ENCODE data around the gene LRG1. TPM values are rescaled to one million over a fixed set of nuclear protein-coding genes. Genes with fewer than 3 reads are reported as not detected.

The LRG1 gene
- total RNA-seq = not detected in 2 replicates

GRCh38 chr19:4539693-4540581 is at the start of gene LRG1:
TSS of gene LRG1 (minus strand) at chr19:4540036. CDS start at chr19:4540013, 23 bp downstream.

GRCh38 chr19:4559569-4559968 is 19.7 kb upstream of the LRG1 start, which contains the start of gene SEMA6B:
TSS of gene SEMA6B (minus strand) at chr19:4559684. CDS start at chr19:4558457, 1,227 bp downstream.

DNA sequence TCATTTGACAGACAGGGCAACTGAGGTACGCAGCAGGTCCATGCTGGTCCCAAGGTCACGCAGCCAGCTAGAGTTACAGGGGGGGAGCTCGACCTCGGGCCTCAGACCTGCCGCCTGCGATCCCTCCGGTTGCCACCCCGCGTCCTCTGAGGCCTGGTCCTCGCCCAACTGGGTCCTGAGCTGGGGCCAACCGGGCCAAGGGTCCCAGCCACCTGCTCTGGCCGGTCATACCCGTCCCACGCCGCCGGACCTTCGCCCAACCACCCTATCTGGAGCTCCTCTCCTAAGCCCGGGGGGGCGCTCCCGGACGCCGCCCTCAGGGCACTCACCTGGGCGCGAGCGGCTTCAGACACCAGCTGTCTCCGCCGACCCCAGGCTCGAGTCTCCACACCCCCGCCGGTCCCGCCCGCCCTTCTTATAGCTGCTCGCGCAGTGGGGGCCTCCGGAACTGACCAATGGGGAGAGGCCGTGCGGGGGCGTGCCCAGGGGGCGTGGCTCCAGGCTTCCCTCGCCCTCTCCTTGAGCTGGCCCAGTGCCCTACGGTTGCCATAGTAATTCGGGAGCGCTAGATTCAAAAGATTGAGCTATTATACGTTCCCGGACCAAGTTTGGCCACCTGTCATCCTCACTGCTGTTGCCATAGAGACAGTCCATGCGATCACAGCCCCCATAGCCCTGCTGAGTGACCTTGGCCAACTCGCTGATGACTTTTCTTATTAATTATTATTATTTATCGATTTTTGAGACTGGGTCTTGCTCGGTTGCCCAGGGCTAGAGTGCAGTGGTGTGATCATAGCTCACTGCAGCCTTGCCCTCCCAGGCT is 4.8 kb downstream of the LRG1 start, which contains the start of gene PLIN5:
PLIN5 (minus strand) TSS at position 389 of the 823 bp plus-strand sequence. CDS start 1,150 bp downstream, outside the sequence.

DNA sequence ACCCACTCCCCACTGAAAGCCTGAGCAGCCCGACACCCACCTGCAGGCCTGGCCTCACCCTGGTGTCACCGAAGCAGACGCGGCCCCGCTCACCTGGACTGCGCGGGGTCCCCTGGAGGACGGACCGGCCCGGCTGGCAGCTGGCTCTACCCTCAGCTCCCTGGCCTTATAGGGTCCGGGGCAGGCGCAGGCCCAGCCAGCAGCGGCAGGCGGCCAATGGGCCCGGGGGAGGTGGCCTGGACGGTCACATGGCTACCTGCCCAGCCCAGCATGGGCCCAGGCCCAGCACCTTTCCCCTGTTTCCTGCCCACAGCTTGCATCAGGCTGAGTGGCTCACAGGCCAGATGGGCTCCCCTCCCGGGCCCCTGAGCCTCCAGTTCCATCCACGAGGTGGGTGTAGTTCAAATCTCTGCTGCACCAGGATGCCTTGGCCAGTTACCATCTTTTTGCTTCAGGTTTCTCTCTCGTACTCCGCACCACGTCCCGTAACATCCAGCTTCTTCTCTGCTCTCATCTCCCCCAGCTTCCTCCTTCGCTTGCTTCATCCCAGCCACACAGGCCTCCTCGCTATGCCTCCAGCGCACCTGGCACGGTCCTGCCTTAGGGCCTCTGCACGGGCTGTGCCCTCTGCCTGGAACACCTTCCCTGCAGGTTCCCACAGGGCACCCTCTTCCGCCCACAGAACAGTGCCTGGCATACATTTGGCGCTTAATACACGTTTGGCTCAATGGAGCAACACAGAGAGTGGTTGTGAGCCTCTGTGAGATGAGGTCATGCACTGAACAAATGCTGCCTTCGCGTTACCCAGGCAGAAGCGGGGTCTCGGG is 21.3 kb downstream of the LRG1 start, which contains the start of gene PLIN4:
PLIN4 (minus strand) TSS at position 142 of the 827 bp plus-strand sequence. CDS start 214 bp downstream, outside the sequence.

Other genes with a start within 250 kb of the LRG1 start
- not detected in 2 replicates for gene TMIGD2, start 237.6 kb downstream of the LRG1 start, total RNA-seq
- gene FSD1, start 235.4 kb downstream of the LRG1 start, total RNA-seq = 5.2 and 14.4 TPM in 2 replicates
- gene STAP2, start 201.2 kb downstream of the LRG1 start, total RNA-seq = 18.4 and 20.2 TPM in 2 replicates
- 2.5 and 3.5 TPM in 2 replicates for gene MPND, start 196.5 kb downstream of the LRG1 start, total RNA-seq
- gene SH3GL1, start 139.5 kb downstream of the LRG1 start, total RNA-seq = 117 and 129 TPM in 2 replicates
- 9.5 and 17.2 TPM in 2 replicates for gene CHAF1A, start 137.4 kb downstream of the LRG1 start, total RNA-seq
- gene UBXN6, start 82.2 kb downstream of the LRG1 start, total RNA-seq = 76.0 and 92.8 TPM in 2 replicates
- gene HDGFL2, start 67.7 kb downstream of the LRG1 start, total RNA-seq = 74.6 and 78.7 TPM in 2 replicates
- gene PLIN4, start 21.6 kb downstream of the LRG1 start, total RNA-seq = 0.71 and 1.2 TPM in 2 replicates
- gene PLIN5, start 4.8 kb downstream of the LRG1 start, total RNA-seq = 0.18 TPM in 1 of 2 replicates, not detected in the other
- gene SEMA6B, start 19.6 kb upstream of the LRG1 start, total RNA-seq = 0.53 and 0.86 TPM in 2 replicates
- gene TNFAIP8L1, start 99.5 kb upstream of the LRG1 start, total RNA-seq = 5.5 and 8.0 TPM in 2 replicates
- gene MYDGF, start 130.3 kb upstream of the LRG1 start, total RNA-seq = 254 and 310 TPM in 2 replicates
- 93.0 and 172 TPM in 2 replicates for gene DPP9, start 183.8 kb upstream of the LRG1 start, total RNA-seq